ENCODE results near the gene MARCHF6.
"Not testable (repeated sequence)": the region's sequence is repeated elsewhere in the genome, so short reads cannot be mapped to it uniquely, and the experiment has no call there.

MARCHF6 gene, protein sequence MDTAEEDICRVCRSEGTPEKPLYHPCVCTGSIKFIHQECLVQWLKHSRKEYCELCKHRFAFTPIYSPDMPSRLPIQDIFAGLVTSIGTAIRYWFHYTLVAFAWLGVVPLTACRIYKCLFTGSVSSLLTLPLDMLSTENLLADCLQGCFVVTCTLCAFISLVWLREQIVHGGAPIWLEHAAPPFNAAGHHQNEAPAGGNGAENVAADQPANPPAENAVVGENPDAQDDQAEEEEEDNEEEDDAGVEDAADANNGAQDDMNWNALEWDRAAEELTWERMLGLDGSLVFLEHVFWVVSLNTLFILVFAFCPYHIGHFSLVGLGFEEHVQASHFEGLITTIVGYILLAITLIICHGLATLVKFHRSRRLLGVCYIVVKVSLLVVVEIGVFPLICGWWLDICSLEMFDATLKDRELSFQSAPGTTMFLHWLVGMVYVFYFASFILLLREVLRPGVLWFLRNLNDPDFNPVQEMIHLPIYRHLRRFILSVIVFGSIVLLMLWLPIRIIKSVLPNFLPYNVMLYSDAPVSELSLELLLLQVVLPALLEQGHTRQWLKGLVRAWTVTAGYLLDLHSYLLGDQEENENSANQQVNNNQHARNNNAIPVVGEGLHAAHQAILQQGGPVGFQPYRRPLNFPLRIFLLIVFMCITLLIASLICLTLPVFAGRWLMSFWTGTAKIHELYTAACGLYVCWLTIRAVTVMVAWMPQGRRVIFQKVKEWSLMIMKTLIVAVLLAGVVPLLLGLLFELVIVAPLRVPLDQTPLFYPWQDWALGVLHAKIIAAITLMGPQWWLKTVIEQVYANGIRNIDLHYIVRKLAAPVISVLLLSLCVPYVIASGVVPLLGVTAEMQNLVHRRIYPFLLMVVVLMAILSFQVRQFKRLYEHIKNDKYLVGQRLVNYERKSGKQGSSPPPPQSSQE

DNA sequence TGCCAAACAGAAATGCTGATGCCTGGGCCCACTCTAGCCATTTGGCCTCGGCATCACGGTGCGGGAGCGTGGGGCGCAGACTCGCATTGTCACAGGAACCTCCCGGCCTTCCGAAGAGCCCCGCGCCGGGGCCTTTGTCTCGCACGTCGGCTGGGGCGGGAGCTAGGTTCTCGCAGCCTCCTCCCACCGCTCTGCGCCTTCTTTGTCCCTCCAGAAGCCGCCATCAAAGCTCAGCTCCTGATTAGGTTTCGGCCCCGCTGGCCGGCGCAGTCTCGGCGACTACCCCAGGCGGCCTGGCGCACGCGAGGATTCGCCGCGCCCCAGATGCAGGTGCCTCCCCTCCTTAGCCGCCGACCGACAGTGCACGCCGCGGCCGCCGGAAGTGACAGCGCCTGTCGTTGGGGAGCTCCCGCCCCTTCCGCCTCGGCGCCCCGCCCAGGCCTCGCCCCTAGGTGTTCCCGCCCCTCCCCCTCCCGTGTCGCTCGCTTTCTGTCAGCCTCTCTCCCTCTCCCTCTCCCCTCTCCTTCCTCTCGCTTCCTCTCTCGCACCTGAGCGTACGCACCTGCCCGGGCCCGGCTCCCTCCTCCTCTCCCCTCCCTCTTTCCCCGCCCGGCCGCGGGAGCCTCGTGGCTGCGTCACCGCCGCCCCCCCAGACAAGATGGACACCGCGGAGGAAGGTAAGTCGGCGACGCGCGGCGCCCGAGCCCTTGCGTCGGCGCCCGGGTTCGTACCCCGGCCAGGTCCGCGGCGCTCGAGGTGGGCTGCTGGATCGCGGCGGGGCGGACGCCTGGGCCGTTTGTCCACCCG, at the start of gene MARCHF6:
Gene MARCHF6, plus strand, starts transcription at position 455 of the 807 bp plus-strand sequence. Its CDS starts 204 bp downstream, at position 659.
- peak; percentile 90 for DNase-seq

DNA sequence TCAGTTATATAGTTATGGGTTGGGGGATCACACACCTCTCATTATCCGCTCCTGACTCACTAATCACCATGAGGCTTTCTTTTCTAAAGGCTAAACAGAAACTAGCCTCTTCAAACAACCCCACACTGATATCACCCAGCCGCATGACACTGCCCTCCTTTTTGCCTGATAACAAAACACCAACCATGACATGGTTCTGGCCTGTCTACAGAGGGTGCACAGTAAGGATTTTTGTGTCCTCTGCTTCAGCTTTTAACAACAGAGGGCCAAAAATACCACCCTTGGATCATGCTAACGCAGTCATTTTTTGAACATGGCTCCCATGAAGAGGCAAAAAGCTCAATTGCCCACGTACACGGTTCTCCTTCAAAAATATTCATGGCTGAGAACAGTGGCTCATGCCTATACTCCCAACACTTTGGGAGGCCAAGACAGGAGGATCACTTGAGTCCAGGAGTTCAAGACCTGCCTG, 49.8 kb upstream of the MARCHF6 start:
- no peak for DNase-seq

DNA sequence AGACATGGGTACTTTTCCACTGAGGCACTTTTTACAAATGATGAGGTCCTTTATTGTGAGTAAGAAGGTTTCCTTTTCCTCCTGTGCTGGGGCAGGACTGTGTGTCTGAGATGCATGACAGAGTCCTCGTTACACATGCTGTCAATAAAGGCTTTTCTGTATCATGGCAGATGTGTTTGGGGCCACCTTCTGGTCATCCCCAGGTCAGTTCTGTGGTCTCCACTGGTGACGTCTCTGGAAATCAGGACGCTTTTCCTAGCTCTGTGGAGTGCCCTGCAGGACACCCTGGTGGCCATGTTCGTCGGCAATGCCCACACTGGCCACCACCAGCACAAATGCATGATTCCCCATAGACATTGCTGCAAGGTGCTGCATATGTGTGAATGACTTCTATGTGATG, 48.6 kb upstream of the MARCHF6 start:
- no peak for DNase-seq

DNA sequence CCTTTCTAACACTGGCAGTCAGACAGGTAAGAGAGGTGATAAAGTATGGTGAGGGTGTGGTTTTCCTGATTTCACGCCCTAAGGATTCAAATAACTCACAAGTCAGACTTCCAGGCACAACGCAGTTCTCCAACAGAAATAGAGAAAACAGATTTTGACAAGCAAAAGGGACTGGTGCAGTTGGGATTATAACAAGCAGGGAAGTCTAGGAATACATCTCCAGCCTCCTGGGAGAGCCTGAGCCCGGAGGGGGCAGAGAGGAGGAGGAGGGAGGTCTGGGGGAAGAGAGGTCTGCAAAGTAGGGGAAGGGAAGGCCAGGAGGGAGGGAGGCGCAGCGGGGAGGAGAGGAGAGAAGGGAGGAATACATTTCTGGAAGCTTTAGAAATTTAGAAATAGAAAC, 47.4 kb upstream of the MARCHF6 start:
- no peak for DNase-seq

DNA sequence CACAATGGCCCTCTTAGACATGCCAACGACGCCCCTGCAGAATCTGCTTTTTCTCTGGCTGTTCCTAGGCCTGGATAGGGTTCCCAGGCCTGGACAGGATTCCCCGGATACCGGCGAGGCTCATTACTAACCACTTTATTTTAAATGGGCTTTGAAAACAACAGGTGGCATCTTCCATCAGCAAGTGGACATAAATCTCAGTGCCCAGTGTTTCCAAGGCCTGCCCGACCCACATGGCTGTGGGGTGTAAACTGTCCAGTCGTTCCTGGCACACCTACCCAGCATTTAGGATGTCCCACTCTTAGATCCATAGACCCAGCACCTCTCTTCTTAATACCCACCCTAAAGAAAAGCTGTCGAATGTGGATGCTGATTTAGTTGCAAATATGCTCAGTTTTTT, 46.7 kb upstream of the MARCHF6 start:
- DNase-seq = no peak

DNA sequence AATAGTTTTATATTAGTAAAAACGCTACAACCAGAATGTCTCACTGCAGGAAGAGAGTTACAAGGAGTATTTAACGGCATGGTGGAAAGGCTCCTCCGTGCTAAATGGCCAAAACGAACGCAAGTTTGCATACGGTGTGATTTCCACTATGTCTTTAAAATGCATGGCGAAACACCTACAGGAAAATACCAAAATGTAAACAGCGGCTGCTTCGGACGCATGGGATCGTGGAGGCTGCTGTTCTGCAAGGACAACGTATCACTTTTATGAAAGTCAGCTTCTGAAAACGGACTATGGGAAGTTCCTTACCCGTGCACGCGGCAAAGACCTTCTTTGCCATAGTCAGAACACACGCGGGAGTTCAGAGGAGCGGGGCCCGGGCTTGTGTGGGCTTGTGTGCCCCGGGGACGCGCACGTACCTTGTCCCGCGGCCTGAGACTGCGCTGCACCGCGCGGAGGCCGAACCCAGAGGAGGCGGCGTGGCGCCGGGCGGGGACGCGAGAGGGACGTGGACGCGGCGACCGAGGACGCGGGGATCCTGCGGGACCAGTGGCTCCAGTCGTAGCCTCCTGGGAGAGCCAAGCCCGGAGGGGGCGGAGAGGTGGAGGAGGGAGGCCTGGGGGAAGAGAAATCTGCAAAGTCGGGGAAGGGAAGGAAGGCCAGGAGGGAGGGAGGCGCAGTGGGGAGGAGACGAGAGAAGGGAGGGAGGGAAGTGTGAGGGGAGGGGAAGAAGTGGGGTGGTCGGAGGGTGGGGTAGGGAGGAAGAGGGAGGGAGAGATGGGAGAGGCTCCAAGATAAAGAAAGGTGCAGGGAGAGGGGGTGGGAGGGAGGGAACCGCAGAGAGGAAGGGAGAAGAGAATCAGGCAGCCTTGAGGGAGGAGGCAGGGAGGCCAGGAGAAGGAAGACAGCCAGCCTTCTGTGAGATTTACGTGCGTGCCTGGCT, 46.0 kb upstream of the MARCHF6 start, which contains the start of gene CMBL:
Gene CMBL, minus strand, starts transcription at position 697 of the 943 bp plus-strand sequence. CDS start 17,140 bp downstream, outside the sequence.
- no peak for DNase-seq

DNA sequence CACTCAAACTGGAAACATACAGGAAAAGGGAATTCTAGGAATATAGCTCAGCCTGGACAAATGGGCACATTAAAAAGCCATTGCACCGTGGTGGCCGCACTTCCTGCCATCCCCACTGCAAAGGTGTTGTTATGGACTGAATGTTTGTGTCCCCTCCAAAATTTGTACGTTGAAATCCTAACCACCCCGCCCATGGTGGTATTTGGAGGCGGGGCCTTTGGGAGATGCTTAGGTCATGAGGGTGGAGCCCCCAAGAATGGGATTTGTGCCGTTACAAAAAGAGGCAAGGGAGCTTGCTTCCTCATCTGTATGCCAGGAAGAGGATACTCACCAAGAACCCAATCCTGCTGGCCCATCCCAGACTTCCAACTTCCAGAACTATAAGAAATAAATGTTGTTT, 44.7 kb upstream of the MARCHF6 start:
- DNase-seq = no peak

DNA sequence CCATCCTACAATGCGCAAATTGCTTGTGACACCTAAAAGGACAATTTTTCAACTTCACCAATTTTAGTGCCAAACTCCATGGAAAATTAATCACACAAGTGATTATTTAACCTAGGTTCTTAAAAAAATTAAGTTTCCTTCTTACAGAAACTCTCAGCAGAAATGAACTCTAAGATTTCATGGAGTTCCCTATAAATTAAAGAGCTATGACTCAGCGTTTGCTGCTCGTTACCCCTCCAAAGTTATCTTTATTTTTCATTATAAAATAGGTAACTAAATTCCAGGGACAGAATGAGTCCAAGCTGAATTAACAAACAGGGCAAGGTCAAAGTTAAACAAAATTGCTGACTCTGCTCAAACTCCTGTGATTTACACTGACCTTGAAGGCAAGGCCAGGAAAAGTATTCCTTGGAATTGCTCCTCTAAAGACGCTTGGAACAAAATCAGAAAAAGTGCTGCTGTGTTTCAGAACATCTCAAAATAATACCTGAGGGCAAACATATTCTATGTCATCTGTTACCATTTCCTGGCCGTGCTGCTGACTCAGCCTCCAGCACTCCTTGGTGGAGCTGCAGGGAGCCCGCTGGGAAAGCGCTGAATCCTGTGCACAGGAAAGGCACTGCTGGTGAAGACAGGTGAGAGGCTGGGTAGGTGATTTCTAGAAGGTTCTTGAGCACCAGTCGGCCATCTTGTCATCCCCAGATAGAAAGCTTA, 43.3 kb upstream of the MARCHF6 start:
- DNase-seq = no peak

DNA sequence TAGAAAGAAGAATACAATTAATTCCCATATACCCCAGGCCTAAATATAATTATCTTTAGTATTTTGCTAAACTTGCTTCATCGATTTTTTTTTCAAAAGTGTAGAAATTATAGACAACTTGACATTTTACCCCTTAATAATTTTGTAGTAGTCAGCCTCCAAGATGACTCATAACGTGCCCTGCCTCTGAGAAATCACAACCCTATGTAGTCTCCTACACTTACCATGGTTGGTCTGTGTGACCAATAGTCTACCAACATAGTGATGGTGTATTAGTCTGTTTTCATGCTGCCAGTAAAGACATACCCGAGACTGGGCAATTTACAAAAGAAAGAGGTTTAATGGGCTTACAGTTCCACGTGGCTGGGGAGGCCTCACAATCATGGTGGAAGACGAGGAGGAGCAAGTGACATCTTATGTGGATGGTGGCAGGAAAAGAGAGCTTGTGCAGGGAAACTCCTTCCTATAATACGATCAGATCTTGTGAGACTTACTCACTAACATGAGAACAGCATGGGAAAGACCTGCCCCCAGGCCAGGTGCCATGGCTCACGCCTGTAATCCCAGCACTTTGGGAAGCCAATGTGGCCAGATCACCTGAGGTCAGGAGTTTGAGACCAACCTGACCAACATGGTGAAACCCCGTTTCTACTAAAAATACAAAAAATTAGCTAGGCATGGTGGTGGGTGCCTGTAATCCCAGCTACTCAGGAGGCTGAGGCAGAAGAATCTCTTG, 42.5 kb upstream of the MARCHF6 start:
- DNase-seq = not testable (repeated sequence)

DNA sequence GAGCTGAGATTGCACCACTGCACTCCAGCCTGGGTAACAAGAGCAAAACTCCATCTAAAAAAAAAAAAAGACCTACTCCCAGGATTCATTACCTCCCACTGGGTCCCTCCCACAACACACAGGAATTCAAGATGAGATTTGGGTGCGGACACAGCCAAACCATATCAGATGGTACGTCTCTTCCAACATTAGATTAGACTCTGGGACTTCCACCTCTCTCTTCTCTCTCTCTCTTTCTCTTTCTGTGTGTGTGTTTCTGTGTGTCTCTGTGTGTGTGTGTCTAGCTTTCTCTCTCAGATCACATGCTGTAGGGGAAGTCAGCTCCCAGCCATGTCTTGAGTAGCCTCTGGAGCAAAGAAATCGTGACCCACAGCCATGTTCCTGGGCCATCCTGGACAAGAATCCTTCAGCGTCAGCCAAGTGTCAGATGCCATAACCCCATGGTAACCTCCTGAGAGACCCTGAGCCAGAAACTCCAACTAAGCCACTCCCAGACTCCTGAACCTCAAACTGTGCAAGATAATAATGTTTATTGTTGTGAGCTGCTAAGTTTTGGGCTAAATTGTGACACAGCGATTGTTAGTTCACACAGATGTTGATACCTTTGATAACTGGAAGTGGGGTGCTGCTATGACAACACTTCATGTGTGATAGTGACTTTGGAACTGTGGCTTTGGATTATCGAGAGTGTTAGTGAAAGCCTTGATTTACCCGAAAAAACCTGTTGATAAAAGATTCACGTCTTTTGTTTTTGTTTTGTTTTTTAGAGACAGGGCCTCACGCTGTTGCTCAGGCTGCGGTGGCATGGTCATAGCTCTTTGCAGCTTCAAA, 41.7 kb upstream of the MARCHF6 start:
- DNase-seq = no peak

DNA sequence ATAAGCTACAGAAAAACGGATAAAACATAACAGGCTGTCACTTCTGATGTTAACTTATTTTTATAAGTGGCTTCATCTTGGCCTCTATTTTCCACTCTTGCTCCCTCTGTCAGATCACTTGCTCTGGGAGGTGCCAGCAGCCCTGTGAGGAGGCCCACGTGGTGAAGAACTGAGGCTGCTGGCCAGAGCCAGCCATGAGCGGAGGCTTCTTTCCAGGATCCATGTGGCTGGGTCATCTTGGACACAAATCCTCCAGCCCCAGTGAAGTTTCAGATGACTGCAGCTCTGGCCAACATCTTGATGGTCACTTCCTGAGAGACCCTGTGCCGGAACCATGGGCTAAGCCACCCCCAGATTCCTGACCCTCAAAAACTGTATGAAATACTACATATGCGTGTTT, 38.3 kb upstream of the MARCHF6 start:
- DNase-seq = no peak

DNA sequence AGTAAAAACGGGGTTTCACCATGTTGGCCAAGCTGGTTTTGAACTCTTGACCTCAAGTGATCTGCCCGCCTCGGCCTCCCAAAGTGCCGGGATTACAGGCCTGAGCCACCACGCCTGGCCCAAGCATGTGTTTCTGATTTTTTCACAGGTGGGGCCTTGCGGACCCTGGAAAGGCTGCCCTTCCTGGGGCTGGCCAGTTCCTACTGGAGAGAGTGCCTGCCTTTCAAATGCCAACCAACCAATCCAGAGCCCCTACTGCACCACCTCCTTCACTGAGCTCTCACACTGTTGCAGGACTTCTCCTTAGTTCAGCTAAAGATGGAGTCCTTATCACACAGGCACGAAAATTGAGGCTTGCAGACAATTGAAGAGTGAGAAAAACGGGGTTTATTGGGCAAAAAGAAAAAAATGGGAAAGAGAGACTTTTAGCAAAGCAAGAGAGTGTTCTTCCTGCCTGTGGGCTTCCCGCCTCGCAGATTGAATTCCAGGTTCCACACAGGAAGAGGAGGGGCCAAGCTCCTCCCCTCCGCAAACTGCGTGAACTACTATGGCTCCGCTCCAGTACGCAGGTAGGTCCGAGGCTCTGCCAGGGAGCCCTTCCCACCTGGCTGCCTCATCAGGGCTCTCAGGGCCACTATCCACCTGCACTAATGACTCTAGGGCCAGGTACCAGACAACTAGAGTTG, 37.5 kb upstream of the MARCHF6 start:
- no peak for DNase-seq

DNA sequence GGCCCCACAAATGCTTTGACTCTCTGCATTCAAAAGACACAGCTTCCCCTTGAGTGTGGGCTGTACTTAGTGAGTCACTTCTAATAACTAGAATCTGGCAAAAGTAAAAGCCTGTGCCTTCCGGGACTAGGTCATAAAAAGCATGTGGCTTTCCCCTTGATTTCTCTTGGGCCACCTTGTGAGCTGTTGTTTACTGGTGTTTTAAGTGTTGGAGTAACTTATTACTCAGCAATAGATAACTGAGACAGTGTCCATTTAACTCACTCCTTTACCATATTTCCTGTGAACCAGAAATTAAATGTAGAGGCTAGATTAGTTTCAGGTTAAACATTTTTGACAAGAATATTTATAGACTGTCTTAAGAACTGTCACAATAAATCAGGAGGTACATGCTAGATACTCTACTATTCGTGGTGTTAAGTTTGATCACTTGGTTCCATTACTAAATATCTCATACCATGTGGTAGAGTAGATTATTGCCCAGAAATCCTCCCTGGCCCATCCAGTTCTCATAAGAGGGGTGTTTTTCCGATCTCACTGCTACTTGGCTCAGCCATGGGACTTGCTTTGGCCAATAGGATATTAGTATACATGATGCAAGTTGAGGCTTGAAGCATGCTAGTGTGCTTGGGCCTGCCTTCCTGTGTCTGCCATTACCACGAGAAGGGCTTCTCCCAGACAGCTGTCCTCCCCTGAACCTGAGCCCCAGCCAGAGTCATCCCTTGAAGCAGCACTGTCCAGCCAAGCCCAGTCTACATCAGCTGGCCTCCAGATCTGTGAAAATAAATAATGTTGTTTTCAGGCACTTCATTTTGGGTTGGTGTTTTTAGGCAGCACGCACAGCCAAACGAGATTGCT, 35.4 kb upstream of the MARCHF6 start:
- no peak for DNase-seq

DNA sequence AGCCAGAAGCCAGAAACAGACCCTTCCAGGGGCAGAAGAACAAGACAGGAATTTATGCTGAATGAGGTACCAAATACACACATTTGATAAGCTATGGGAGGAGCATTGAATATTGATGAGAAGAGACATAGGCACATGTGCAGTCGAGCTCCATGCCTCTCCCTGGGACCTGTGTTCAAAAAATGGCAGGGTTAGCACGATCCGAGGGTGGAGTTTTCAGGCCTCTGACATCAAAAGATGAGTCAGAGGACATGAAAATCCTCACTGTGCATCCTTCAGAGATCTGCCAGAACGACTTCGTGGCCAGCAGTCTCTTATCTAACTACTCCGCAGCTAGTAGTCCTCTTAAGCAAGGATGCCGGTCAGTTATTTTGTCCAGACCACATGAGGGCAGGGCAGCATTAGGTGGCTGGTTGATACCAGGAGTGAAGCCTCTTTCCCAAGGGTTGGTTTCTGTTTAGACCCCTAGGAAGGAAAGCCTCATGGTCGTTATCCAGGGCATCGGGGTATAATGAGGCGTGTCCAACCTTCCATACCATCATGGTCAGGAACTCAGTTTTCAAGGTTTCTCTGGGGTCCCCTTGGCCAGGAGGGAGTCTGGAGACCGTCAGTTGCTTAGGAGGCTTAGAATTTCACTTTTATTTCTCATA, 34.2 kb upstream of the MARCHF6 start:
- DNase-seq = no peak

DNA sequence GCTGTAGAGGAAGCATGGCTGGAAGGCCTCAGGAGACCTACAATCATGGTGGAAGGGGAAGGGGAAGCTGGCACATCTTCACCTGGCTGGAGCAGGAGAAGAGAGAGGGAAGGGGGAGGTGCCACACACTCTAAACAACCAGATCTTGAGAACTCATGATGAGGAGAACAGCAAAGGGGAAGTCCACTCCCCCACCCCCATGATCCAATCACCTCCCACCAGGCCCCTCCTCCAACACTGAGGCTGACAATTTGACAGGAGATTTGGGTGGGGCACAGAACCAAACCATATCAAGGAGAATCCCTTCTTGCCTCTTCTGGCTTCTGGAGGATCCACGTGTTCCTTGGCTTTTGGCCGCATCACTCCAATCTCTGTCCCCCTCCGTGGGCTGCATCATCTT, 32.7 kb upstream of the MARCHF6 start:
- no peak for DNase-seq

DNA sequence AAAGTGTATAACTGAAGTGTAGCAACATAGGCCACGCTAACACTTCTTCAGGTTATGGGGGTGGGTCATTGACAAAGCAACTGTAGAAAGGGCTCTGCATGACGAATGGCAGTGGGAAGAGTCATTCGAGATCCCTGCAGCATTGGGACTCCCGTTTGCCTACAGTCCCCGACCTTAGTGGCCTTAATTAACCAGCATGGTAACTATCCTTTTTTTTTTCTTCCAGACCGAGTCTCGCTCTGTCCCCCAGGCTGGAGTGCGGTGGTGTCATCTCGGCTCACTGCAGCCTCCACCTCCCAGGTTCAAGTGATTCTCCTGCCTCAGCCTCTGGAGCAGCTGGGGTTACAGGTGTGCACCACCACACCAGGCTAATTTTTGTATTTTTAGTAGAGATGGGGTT, 31.6 kb upstream of the MARCHF6 start:
- no peak for DNase-seq

All from KG1 (cell line).